Measurements from ENCODE around the gene LIN52.

LIN52 gene

GRCh38 chr14:74190927-74191575, 106.3 kb downstream of the LIN52 start:
- H2AFZ ChIP-seq (ENCODE audit: low read depth) = no peak overlapping the region
- H3K4me3 ChIP-seq (IDR thresholded peaks at IDR 0.05; ENCODE audit: insufficient read depth, low read depth, low read length) = no peak overlapping the region
- TF ChIP-seq CTCF (conservative IDR thresholded peaks at IDR 0.05; ENCODE audit: low read depth, low read length) = no peak
- no peaks in the 10 kb centered on the region for H3K27me3 ChIP-seq (ENCODE audit: insufficient read depth, low read depth)
- H3K79me2 ChIP-seq (ENCODE audit: insufficient read depth, low read depth) = no peaks in the 10 kb centered on the region
- H4K20me1 ChIP-seq (ENCODE audit: insufficient read depth) = no peaks in the 10 kb centered on the region
- H3K4me1 ChIP-seq (ENCODE audit: low read depth, poor library complexity, severe bottlenecking) = no peaks in the 10 kb centered on the region
- no peak overlapping the region for H3K4me2 ChIP-seq
- no peak overlapping the region for H3K9ac ChIP-seq
- H3K27ac ChIP-seq = no peak overlapping the region
- H3K36me3 ChIP-seq (ENCODE audit: insufficient read depth) = no peaks in the 10 kb centered on the region

GRCh38 chr14:74194506-74195274, 109.9 kb downstream of the LIN52 start:
- H3K4me3 ChIP-seq (IDR thresholded peaks at IDR 0.05; ENCODE audit: insufficient read depth, low read depth, low read length) = no peak overlapping the region
- no peak overlapping the region for H3K27ac ChIP-seq

GRCh38 chr14:74195623-74196022, 110.9 kb downstream of the LIN52 start:
- Histone ChIP-seq H4K20me1 (ENCODE audit: insufficient read depth) (no peaks in the 10 kb centered on the region), H3K79me2 (ENCODE audit: insufficient read depth, low read depth) (no peaks in the 10 kb centered on the region), H3K4me2 (no peak overlapping the region), H3K27ac (no peak overlapping the region), H3K27me3 (ENCODE audit: insufficient read depth, low read depth) (no peaks in the 10 kb centered on the region), H3K4me1 (ENCODE audit: low read depth, poor library complexity, severe bottlenecking) (no peaks in the 10 kb centered on the region), H2AFZ (ENCODE audit: low read depth) (no peak overlapping the region), H3K4me3 (IDR thresholded peaks at IDR 0.05; ENCODE audit: insufficient read depth, low read depth, low read length) (no peak overlapping the region), H3K36me3 (ENCODE audit: insufficient read depth) (no peaks in the 10 kb centered on the region), H3K9ac (no peak overlapping the region)
- TF ChIP-seq CTCF (conservative IDR thresholded peaks at IDR 0.05; ENCODE audit: low read depth, low read length) = no peak

More at GRCh38 chr14:74194506-74195274, 109.9 kb downstream of the LIN52 start:
- Histone ChIP-seq H3K36me3 (ENCODE audit: insufficient read depth) (no peaks in the 10 kb centered on the region), H3K4me2 (no peak overlapping the region), H3K79me2 (ENCODE audit: insufficient read depth, low read depth) (no peaks in the 10 kb centered on the region), H3K9ac (no peak overlapping the region), H4K20me1 (ENCODE audit: insufficient read depth) (no peaks in the 10 kb centered on the region), H2AFZ (ENCODE audit: low read depth) (no peak overlapping the region), H3K27me3 (ENCODE audit: insufficient read depth, low read depth) (no peaks in the 10 kb centered on the region), H3K4me1 (ENCODE audit: low read depth, poor library complexity, severe bottlenecking) (no peaks in the 10 kb centered on the region)
- TF ChIP-seq CTCF (conservative IDR thresholded peaks at IDR 0.05; ENCODE audit: low read depth, low read length) = no peak

- Histone ChIP-seq H3K9ac (no peak overlapping the region), H3K4me2 (no peak overlapping the region), H3K79me2 (ENCODE audit: insufficient read depth, low read depth) (no peaks in the 10 kb centered on the region), H3K36me3 (ENCODE audit: insufficient read depth) (no peaks in the 10 kb centered on the region), H3K4me3 (IDR thresholded peaks at IDR 0.05; ENCODE audit: insufficient read depth, low read depth, low read length) (no peak overlapping the region), H3K27ac (no peak overlapping the region), H2AFZ (ENCODE audit: low read depth) (no peak overlapping the region), H3K4me1 (ENCODE audit: low read depth, poor library complexity, severe bottlenecking) (no peaks in the 10 kb centered on the region), H3K27me3 (ENCODE audit: insufficient read depth, low read depth) (no peaks in the 10 kb centered on the region), H4K20me1 (ENCODE audit: insufficient read depth) (no peaks in the 10 kb centered on the region)
- TF ChIP-seq CTCF (conservative IDR thresholded peaks at IDR 0.05; ENCODE audit: low read depth, low read length) = no peak
These were observed 113.9 kb downstream of the LIN52 start for GRCh38 chr14:74198441-74199234.

Measured in KMS-11 (cell line).